ENCODE measurements around the gene CST6.

Gene CST6, protein sequence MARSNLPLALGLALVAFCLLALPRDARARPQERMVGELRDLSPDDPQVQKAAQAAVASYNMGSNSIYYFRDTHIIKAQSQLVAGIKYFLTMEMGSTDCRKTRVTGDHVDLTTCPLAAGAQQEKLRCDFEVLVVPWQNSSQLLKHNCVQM

DNA sequence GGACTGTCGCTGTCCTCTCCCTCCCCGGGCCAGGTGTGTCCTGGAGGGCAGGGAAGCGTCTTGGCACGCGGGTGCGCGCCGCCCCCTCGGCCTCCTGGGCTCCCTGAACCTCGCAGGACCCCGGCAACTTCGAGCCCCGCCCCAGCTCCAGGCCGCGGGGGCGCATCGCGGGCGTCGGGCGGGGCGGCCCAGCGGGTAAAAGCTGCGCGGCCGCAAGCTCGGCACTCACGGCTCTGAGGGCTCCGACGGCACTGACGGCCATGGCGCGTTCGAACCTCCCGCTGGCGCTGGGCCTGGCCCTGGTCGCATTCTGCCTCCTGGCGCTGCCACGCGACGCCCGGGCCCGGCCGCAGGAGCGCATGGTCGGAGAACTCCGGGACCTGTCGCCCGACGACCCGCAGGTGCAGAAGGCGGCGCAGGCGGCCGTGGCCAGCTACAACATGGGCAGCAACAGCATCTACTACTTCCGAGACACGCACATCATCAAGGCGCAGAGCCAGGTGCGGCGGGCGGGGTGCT, at the start of gene CST6:
TSS of gene CST6 (plus strand) at position 224 of the 519 bp plus-strand sequence. CDS start at position 261, 37 bp downstream.
- no peak for DNase-seq

GRCh38 chr11:65962141-65962564, 49.7 kb upstream of the CST6 start:
- no peak for DNase-seq

- no peak for DNase-seq
Observed at GRCh38 chr11:65964906-65965305, 46.9 kb upstream of the CST6 start.

GRCh38 chr11:65965986-65966762, 45.6 kb upstream of the CST6 start:
- no peak for DNase-seq

DNA sequence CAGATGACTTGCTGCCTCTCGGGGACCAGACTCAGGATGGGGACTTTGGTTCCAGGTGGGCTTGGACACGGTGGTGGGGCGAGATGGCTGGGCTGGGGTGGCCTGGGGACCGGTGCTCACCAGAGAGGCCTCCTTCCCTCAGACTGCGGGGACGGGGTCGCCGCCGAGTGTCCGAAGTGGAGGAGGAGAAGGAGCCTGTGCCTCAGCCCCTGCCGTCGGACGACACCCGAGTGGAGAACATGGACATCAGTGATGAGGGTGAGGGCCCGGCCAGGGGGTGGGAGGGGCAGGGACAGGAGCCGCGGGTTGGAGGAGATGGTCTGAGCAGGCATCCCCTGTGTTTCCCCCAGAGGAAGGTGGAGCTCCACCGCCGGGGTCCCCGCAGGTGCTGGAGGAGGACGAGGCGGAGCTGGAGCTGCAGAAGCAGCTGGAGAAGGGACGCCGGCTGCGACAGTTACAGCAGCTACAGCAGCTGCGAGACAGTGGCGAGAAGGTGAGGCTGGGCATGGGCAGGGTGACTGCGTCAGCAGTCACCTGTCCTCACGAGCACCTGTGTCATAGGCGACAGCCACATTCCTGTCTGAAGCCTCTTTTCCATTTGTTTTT, 44.4 kb upstream of the CST6 start:
- DNase-seq, result no peak

DNA sequence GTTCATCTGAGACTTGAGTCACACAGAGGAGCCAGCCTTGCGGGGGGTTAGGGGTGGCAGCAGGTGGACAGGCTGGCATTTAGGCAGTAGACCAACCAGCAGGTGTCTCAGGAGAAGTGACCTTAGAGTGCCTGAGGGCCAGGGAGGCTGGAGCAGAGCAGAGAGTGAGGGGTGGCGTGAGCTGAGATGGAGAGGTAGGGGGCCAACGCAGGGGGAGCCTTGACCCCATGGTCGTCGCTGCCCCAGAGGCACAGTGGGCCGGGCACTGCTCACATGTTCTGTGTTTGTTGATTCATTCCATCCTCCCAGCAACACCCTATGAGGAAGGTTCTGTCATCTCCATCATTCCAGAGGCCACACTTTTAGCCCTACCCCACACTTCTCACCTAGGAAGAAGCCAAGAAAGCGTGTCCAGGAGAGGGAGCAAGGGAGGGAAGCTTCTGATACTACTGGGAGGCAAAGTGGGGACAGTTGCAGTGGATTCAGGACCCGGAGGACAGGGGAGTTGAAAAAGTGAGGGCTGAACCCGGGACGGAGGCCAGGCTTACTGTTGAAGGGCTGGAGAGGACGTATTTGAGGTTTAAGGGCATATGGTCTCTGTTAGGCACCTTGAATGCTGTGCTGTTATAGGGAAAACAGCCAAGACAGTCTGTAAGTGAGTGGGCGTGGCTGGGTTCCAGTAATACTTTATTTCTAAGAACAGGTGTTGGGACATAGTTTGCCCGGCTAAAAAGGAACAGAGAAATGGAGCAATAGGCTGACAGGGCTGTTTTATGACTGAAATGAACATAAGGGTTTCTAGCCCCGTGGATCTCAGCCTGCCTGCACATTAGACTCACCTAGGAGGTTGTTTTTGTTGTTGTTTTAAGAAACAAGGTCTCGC, 43.0 kb upstream of the CST6 start:
- DNase-seq, result no peak

- DNase-seq, result no peak
Observed at GRCh38 chr11:65972116-65972515, 39.7 kb upstream of the CST6 start.

- DNase-seq, result no peak
Observed at GRCh38 chr11:65973439-65974110, 38.2 kb upstream of the CST6 start.

GRCh38 chr11:65975771-65976170, 36.0 kb upstream of the CST6 start:
- DNase-seq, result no peak

GRCh38 chr11:65976216-65977176, 35.3 kb upstream of the CST6 start:
- no peak for DNase-seq

GRCh38 chr11:65977621-65978390, 34.0 kb upstream of the CST6 start:
- DNase-seq, result no peak

GRCh38 chr11:65978391-65979238, 33.2 kb upstream of the CST6 start:
- no peak for DNase-seq

DNA sequence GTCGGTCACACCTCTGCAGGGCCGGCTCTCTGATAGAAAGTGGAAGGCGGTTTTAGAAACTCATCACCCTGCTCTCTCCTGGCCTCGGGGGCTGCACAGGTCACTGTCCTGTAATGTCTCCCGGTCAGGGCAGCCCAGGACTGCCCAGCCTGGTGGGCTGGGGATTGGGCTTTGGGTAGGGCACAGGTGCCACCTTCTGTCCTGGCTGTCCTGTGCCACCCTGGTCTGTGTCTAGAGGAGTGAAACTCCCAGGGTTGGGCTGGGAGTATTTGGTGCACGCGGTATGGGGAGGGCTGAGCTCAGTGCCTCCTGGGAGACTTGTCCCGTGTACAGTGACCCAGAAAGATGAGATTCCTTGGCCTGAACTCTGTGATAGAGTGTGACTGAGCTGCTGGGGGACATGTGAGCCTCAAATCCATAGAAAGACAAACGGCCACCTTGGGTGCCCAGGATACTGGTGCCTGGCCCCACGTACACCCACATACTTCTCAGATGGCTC, 32.5 kb upstream of the CST6 start:
- DNase-seq, result no peak

DNA sequence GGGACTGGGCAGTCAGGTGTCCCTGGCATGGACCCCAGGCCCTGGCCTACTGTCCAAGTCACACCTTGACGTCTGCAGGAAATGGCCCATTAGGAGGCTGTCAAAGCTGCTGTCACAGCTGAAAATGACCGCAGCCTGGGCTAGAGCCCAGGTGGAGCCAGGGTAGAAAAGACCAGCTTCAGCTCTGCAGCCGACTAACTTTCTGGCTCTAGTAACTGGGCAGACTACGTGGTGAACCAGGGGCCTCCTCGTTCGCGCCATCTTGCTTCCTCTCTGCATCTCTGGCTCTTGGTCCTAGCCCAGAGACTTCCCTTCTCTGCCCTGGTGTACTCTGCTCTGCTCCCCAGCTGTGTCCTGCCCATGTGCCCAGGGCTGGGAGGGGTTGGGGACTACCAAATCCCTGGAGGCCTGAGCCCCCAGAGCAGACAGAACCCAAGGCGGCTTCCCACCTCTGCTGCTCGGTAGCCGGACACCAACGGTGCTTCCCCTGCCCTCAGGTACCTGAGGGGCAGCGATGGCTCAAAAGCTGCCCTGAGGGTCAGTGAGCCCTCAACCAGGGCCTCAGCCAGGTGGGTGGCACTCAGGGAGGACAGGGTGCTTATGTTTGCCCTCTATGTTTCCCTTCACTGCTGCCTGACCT, 30.6 kb upstream of the CST6 start:
- no peak for DNase-seq

GRCh38 chr11:65981972-65982823, 29.6 kb upstream of the CST6 start:
- DNase-seq, result no peak

GRCh38 chr11:65982824-65983588, 28.8 kb upstream of the CST6 start:
- DNase-seq, result no peak

GRCh38 chr11:65983589-65983987, 28.2 kb upstream of the CST6 start:
- no peak for DNase-seq
